GM12864 (cell line): ENCODE results near the gene ARAP1.

Experiments
- DNase-seq: peaks from one replicate; pipeline ENCODE4 v3.0.0-alpha.2; 2011; ENCODE audit warnings: low read depth
- H3K4me3 ChIP-seq: 2 replicates; pipeline ENCODE4 v1.5.1; 2011; ENCODE audit warnings: mild to moderate bottlenecking, low read depth, low read length, control low read depth
- CTCF ChIP-seq: IDR thresholded peaks from 2 replicates; pipeline ENCODE4 v1.5.1; 2011; ENCODE audit warnings: low read depth, mild to moderate bottlenecking, moderate library complexity, low read length, control low read depth, inconsistent platforms; ENCODE audit errors: missing control alignments

The ARAP1 gene

GRCh38 chr11:72789493-72790131 lies 37.4 kb upstream of the ARAP1 start:
- DNase-seq = no peak
- no peak overlapping the region for H3K4me3 ChIP-seq
- TF ChIP-seq CTCF = no peak

- no peak for TF ChIP-seq CTCF
- no peak overlapping the region for H3K4me3 ChIP-seq
- no peak for DNase-seq
Observed at GRCh38 chr11:72788241-72788640, 36.0 kb upstream of the ARAP1 start.

- H3K4me3 ChIP-seq = no peak overlapping the region
- DNase-seq = no peak
- TF ChIP-seq CTCF = peak; percentile 58
Observed at GRCh38 chr11:72787216-72788104, 35.3 kb upstream of the ARAP1 start.

- TF ChIP-seq CTCF = no peak
Observed at GRCh38 chr11:72786305-72787215, 34.4 kb upstream of the ARAP1 start.

GRCh38 chr11:72784662-72785061 lies 32.5 kb upstream of the ARAP1 start:
- DNase-seq = no peak
- H3K4me3 ChIP-seq = no peak overlapping the region
- TF ChIP-seq CTCF = no peak

More at GRCh38 chr11:72786305-72787215, 34.4 kb upstream of the ARAP1 start:
- no peak overlapping the region for H3K4me3 ChIP-seq
- DNase-seq = no peak

- TF ChIP-seq CTCF = no peak
- no peak for DNase-seq
- no peak overlapping the region for H3K4me3 ChIP-seq
Observed at GRCh38 chr11:72783144-72783905, 31.1 kb upstream of the ARAP1 start.
